Measurements from ENCODE around the gene EFR3B.

DNA sequence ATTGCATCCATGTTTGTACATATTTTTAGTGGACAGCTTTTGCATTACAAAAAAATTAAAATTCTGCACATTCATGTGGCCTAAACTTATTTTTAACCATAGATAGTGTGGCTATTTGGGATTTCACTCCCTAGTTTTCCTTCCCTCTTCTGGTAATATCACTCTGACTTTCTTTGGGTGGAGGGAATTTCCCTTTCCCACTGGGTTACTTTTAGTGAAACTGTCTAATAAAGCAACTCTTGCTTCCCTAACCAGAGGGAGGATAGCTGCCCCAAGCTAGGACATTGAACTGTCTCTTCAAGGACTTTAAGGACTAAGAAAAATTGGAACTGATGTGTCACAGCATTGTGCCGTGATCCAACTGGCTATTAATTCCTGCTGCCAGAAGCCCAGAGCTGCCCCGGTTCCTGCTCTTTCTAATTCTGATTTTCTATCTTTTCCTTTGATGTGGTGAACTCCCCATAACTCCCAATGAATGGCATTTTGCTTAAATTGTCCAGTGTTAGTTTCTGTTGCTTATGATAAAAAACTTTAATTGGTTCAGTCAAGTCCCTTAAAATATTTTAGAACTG, 20.0 kb upstream of the EFR3B start:
- TF ChIP-seq, protein P1, sequence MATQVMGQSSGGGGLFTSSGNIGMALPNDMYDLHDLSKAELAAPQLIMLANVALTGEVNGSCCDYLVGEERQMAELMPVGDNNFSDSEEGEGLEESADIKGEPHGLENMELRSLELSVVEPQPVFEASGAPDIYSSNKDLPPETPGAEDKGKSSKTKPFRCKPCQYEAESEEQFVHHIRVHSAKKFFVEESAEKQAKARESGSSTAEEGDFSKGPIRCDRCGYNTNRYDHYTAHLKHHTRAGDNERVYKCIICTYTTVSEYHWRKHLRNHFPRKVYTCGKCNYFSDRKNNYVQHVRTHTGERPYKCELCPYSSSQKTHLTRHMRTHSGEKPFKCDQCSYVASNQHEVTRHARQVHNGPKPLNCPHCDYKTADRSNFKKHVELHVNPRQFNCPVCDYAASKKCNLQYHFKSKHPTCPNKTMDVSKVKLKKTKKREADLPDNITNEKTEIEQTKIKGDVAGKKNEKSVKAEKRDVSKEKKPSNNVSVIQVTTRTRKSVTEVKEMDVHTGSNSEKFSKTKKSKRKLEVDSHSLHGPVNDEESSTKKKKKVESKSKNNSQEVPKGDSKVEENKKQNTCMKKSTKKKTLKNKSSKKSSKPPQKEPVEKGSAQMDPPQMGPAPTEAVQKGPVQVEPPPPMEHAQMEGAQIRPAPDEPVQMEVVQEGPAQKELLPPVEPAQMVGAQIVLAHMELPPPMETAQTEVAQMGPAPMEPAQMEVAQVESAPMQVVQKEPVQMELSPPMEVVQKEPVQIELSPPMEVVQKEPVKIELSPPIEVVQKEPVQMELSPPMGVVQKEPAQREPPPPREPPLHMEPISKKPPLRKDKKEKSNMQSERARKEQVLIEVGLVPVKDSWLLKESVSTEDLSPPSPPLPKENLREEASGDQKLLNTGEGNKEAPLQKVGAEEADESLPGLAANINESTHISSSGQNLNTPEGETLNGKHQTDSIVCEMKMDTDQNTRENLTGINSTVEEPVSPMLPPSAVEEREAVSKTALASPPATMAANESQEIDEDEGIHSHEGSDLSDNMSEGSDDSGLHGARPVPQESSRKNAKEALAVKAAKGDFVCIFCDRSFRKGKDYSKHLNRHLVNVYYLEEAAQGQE (IDR thresholded peaks at IDR 0.05), result no peak
- TF ChIP-seq, protein P2, sequence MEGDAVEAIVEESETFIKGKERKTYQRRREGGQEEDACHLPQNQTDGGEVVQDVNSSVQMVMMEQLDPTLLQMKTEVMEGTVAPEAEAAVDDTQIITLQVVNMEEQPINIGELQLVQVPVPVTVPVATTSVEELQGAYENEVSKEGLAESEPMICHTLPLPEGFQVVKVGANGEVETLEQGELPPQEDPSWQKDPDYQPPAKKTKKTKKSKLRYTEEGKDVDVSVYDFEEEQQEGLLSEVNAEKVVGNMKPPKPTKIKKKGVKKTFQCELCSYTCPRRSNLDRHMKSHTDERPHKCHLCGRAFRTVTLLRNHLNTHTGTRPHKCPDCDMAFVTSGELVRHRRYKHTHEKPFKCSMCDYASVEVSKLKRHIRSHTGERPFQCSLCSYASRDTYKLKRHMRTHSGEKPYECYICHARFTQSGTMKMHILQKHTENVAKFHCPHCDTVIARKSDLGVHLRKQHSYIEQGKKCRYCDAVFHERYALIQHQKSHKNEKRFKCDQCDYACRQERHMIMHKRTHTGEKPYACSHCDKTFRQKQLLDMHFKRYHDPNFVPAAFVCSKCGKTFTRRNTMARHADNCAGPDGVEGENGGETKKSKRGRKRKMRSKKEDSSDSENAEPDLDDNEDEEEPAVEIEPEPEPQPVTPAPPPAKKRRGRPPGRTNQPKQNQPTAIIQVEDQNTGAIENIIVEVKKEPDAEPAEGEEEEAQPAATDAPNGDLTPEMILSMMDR (IDR thresholded peaks at IDR 0.05), result no peak
- TF ChIP-seq, protein P3, sequence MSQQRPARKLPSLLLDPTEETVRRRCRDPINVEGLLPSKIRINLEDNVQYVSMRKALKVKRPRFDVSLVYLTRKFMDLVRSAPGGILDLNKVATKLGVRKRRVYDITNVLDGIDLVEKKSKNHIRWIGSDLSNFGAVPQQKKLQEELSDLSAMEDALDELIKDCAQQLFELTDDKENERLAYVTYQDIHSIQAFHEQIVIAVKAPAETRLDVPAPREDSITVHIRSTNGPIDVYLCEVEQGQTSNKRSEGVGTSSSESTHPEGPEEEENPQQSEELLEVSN (IDR thresholded peaks at IDR 0.05; ENCODE audit: borderline replicate concordance, low read depth), result no peak
